Measurements from ENCODE around the gene CPN2. TPM values are rescaled to one million over a fixed set of nuclear protein-coding genes. Genes with fewer than 3 reads are reported as not detected.
A peak's percentile ranks its signal among the peaks of the same experiment; 100 is the strongest.

The CPN2 gene
- total RNA-seq, 1 experiment from 2014 or later: not detected

DNA sequence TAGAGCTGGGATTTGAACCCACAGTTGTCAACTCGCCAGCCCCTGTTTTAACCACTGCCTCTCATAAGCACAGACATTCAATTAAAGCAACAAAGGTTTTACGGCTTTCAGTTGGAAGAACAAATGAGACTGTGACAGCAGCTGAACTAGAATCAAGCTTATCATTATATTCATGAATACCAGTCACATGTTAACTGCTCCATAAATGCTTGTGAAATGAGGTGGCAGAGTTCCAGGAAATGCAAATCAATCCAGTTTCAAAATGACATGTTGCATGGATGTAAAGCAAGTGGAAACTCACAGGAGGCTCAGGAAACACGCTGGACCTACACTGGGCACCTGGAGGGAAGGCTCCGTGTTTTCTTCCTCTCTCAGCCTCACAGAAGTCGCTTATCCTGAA lies 44.1 kb upstream of the CPN2 start:
- H3K4me1 ChIP-seq (ENCODE audit: insufficient read depth, low read length): peaks cover 2% of the 10 kb centered on the region; the same call in 1 of the 2 replicates
- no peak overlapping the region for H3K9ac ChIP-seq (ENCODE audit: extremely low read depth, insufficient read length, low read length)
- H3K4ac ChIP-seq (ENCODE audit: low read depth, low read length): no peak overlapping the region
- TF ChIP-seq, protein P1, sequence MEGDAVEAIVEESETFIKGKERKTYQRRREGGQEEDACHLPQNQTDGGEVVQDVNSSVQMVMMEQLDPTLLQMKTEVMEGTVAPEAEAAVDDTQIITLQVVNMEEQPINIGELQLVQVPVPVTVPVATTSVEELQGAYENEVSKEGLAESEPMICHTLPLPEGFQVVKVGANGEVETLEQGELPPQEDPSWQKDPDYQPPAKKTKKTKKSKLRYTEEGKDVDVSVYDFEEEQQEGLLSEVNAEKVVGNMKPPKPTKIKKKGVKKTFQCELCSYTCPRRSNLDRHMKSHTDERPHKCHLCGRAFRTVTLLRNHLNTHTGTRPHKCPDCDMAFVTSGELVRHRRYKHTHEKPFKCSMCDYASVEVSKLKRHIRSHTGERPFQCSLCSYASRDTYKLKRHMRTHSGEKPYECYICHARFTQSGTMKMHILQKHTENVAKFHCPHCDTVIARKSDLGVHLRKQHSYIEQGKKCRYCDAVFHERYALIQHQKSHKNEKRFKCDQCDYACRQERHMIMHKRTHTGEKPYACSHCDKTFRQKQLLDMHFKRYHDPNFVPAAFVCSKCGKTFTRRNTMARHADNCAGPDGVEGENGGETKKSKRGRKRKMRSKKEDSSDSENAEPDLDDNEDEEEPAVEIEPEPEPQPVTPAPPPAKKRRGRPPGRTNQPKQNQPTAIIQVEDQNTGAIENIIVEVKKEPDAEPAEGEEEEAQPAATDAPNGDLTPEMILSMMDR (conservative IDR thresholded peaks at IDR 0.05): no peak
- H3K79me2 ChIP-seq (ENCODE audit: insufficient read depth, low read length): no peaks in the 10 kb centered on the region
- H4K8ac ChIP-seq (replicated peaks; ENCODE audit: insufficient read length, low read depth, low read length): no peak overlapping the region
- H4K91ac ChIP-seq (ENCODE audit: insufficient read length, low read depth, low read length): no peak overlapping the region
- H3K27me3 ChIP-seq (ENCODE audit: insufficient read depth, low read length): peaks cover 16% of the 10 kb centered on the region; the same call in 1 of the 2 replicates
- H3K4me1 Mint-ChIP-seq: peaks cover 8 to 14% of the 10 kb centered on the region in 2 experiments
- H3K4me3 Mint-ChIP-seq: no peak overlapping the region
- H3K14ac ChIP-seq (ENCODE audit: insufficient read depth, low read length): no peak overlapping the region
- H2BK12ac ChIP-seq (ENCODE audit: insufficient read length, low read depth, low read length): no peak overlapping the region
- no peaks in the 10 kb centered on the region for H4K20me1 ChIP-seq (ENCODE audit: control insufficient read depth, insufficient read depth, insufficient read length)
- peaks cover 2% of the 10 kb centered on the region; the same call in 1 of the 2 replicates for H3K27me3 Mint-ChIP-seq (ENCODE audit: low read depth)
- no peaks in the 10 kb centered on the region for H3K9me3 ChIP-seq (ENCODE audit: control insufficient read depth, low read depth, low read length)
- peaks cover 0 to 10% (median 0%) of the 10 kb centered on the region in 3 experiments; a peak in 4 of 7 replicates for H3K36me3 Mint-ChIP-seq (ENCODE audit: insufficient read depth in 1 of 3, low read depth in 3 of 3)
- H3T11ph ChIP-seq (ENCODE audit: low read length): no peak overlapping the region
- H2BK5ac ChIP-seq (ENCODE audit: insufficient read length, low read length): no peak overlapping the region
- no peak overlapping the region for H3K18ac ChIP-seq (ENCODE audit: insufficient read length, low read depth, low read length)
- peaks cover 6 to 8% of the 10 kb centered on the region in 2 experiments for H3K9me3 Mint-ChIP-seq
- no peak for DNase-seq
- H3K27ac Mint-ChIP-seq: peak overlapping the region in 1 of 3 experiments; percentile 52; a peak in 1 of 7 replicates
- no peak overlapping the region for H2BK15ac ChIP-seq (ENCODE audit: low read depth, low read length)
- H2BK20ac ChIP-seq (ENCODE audit: low read depth, low read length, poor library complexity, severe bottlenecking): no peak overlapping the region
- no peak overlapping the region for H3K56ac ChIP-seq (ENCODE audit: insufficient read length, low read depth, low read length)
- whole genome bisulfite sequencing (ENCODE audit: extremely low coverage, insufficient read length, low lambda C conversion rate): no CpG with 5 or more reads among the region's 5 CpGs
- no peak overlapping the region for H3K23ac ChIP-seq (ENCODE audit: insufficient read length, low read depth, low read length)
- no peak overlapping the region for H3K4me2 ChIP-seq (ENCODE audit: insufficient read depth, insufficient read length, low read length)
- no peak overlapping the region for H2AFZ ChIP-seq (ENCODE audit: low read length)
- H2AK5ac ChIP-seq (ENCODE audit: insufficient read length, low read length): no peak overlapping the region
- no peak overlapping the region for H2BK120ac ChIP-seq (ENCODE audit: low read depth, low read length, poor library complexity, severe bottlenecking)
- no peak overlapping the region for H4K5ac ChIP-seq (ENCODE audit: insufficient read length, low read depth, low read length)
- H3K23me2 ChIP-seq (ENCODE audit: insufficient read length, low read depth, low read length, poor library complexity, severe bottlenecking): peaks cover 11% of the 10 kb centered on the region
- H3K27ac ChIP-seq (ENCODE audit: insufficient read length, low read depth, low read length): no peak overlapping the region
- no peaks in the 10 kb centered on the region for H3K79me1 ChIP-seq (ENCODE audit: insufficient read depth, low read depth, low read length, poor library complexity, severe bottlenecking)

Data from H9 (cell line).